HG03558 (cell line): ENCODE results near the gene ASIC2.

Source experiments
- ATAC-seq: cut with Tn5 transposase; IDR thresholded peaks from one replicate; pipeline ENCODE4 v1.9.1; 2021; ENCODE audit warnings: moderate number of reproducible peaks; ENCODE audit not compliant: unreplicated experiment; ENCODE audit errors: extremely low read depth

Gene ASIC2

DNA sequence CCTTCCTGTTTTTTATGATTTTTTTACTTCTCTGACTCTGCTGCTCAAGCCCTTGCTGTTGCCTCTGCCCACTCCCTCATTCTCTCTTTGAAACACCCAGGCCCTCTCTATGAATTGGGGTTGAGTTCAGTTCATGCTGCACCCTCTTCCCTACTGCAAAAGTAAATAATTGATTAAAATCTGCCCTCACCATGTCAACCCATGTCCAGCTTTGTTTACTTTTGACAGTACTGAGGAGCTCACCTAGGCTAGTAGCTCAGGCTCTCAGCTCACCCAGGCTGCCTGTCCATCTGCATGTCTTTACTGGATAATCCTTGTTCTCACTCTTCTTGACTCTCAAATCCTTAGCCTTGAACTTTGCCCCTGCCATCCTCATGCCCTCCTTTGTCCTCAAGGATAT lies 206.2 kb downstream of the ASIC2 start:
- ATAC-seq = no peak

DNA sequence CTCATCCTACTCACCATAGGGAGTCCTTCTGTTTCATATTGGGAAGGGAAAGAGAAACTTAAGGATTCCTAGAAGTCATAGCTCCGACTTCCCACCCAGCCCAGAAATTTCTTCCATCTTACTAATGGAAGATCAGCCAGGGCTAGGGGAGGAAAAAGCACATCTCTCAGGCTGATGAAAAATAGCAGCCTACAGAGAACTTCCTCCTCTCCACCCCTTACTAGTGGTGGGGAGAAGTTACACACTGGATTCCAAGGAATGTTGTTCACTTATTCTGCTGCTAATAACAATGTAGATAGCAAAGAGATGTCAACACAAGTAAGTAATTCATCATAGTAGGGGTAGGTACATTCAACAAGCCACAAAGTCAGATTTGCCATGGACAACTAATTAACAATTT lies 207.1 kb downstream of the ASIC2 start:
- no peak for ATAC-seq

DNA sequence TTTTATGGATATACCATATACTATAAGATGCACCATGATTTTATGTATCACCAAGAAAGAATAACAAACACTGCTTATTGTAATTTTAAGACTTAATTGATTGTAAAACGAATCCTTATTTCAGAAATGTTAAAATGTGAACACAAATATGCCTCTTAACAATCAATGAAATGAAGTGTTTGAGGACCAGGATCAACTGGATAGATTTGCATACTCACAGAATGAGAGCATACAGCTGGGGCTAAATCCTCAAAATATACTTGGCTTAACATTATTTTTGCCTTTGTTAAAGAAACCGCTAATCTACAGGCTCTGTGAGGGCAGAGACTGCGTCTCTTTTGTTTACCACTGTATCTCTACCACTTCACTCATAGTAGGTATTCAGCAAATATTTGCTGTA lies 207.8 kb downstream of the ASIC2 start:
- no peak for ATAC-seq

DNA sequence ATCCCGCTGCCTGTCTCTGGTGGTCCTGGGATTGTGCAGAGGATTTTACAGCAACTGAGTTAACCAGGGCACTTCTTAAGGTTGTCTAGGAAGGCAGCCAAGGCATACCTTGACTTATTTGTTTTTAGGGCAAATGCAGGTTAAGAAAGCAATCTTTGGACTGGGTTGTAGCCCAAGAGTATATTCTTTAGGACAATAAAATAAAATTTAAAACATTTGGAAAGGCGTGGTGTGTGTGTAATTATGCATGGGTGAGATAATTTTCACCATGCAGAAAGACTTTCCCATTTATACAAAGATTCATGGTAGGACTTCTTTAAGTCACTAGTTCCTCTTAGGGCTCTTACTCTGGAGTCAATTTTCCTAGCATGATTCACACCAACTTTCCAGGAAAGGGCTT lies 208.3 kb downstream of the ASIC2 start:
- no peak for ATAC-seq

DNA sequence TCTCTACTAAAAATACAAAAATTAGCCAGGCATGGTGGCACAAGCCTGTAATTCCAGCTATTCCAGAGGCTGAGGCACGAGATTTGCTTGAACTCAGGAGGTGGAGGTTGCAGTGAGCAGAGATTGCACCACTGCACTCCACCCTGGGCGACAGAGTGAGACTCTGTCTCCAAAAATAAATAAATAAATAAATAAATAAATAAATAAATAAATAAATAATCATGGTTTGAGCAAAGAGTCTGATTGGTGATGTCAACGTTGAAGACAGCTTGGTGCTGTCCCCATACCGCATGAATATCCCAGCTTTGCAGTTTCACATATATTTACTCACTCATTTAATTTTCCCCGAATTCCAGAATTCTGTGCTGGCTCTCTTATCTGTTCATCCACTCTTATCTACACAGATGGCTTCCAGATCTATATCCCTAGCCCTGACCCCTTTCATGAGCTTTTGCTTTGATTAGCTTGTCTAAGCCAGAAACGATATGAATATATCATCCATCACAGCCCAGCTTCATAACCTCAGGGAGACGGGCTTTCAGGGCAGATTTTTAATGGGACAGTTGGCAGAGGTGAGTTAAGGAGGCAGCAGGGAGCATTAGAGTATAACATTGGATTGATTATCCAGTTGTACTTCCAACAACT lies 210.4 kb downstream of the ASIC2 start:
- no peak for ATAC-seq

DNA sequence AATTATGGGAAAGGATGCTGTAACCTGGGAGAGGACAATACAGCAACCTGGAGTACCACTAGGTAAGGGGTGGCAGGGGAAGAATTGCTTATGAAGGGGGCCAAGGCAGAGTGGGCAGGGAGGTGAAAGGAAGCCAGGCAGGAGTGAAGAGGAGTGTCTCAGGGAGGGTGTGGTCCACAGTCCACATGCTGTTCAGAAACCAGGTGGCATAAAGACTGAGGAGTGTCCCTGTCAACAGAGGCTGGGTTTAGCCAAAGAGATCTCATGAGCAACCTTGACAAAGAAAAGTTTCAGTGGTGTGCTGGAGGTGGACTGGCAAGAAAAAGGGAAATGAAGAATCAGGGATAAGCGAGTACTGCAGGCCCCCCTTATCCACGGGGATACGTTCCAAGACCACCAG lies 213.0 kb downstream of the ASIC2 start:
- no peak for ATAC-seq

DNA sequence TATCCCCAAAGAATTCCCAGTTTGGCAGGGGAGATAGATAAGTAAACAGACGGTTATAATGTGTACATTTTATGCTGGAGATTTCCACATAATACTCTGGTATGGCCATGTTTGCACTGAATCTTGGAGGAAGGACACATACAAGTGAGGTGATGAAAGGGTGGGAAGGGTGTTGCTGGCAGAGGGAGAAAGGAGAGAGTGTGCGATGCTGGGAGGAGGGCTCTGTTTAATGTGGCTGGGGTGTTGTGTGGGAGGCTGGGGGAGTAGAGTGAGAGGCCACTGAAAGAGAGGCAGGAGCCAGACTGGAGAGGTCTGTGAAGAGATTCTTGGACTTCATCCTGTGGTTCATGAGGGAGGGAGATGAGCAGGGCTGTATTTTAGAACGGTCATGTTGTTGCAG lies 213.9 kb downstream of the ASIC2 start:
- ATAC-seq = no peak

DNA sequence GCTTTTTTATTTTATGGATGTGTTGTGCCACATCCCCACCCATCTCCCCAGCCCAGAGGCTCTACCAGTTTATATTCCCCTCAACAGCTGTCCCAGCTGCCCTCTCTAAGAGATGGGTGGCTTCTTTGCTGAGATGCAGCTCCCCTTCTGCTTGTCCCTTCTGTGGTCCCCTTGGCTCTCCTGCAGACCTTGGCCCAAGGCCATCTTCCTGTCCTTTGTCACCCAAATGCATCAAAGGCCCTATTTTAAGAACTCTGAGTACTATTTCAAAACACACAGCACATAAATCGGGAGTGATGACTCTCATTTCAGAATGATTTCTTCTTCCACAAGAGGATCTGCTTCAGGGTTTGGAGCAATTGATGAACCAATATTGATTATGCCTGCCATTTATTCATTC lies 216.1 kb downstream of the ASIC2 start:
- no peak for ATAC-seq

DNA sequence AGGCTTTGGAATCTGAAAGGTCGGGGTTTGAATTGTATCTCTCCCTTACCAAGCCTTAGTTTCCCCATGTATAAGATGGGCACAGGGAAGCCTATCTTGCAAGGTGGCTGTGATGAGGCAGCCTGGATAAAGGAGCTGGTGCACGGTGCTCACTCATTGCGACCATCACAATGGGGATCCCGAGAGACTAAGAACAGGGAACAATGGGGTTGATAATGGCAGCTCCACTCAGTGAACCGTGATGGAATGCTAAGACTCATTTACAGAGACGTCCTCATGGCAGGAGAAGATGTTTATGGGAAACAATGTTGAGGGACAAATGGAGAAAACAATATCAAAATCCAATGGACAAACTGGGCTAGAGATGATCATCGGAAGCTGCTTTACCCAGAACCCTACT lies 219.7 kb downstream of the ASIC2 start:
- ATAC-seq = no peak

DNA sequence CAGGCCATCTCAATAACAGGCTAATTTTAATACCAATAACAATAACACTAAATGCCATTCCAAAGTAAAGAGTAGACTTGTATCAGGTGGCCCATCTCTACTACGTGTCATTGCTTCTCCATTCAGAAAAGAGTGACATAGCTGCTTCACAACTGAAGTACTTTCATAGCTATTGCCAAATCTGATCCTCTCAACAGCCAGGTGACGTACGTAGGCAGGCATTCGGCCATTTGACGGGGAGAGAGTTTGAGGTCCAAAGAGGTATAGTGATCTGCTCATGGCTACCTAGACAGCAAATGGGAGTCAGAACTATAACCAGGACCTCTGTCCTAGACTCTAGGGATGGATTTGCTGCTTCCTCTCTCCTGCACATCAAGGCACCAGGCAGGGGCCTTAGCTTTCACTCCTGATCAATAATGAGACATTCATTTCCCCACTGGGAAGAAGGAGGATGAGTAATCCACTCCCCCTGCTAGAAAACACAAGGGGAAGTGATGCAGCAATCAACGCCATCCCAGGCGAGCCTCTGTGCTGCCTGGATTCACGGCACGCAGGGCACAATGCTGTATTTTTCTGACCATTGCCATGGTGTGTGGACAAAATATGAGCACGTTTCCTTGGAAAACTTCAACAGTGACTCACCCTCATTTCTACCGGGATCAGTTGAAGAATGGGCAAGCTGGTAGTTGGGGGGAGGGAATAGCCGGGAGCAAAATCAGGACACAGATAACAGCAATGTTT lies 220.5 kb downstream of the ASIC2 start:
- no peak for ATAC-seq

DNA sequence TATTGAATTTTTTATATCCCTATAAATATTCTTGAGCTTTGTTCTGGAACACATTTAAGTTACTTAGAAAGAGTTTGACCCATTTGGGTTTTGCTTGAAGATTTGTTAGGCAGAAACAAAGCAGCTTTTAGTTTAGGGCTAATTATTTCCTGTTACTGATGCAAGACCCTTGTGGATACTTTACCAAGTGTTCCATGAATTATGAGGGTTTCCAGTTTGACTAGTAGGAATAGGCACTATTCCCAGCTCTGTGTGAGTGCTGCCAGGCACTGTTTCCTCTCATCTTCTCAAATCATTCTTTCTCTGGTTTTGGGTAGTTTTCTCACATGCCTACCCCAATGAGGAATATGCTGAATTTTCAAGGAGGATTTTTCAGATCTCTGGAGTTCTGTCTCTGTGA lies 221.4 kb downstream of the ASIC2 start:
- no peak for ATAC-seq

DNA sequence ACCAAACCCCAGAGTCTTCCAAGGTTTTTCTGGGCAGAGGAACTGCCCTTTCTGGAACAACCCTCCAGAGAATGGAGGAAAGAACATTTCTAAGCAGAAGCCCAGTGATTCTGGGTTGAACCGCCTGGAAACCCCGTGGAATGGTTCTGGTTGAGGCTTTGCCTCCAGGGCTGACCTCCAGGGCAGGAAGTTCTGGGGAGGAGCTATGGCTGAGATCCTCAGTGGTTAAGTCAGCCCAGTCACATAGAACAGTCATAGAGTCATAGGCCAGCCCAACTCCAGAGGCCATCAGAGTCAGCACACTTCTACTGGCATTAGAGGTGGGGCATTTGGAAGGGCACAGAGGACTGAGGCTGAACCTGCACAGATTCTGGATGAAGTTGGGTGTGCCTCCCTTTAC lies 235.5 kb downstream of the ASIC2 start:
- no peak for ATAC-seq

DNA sequence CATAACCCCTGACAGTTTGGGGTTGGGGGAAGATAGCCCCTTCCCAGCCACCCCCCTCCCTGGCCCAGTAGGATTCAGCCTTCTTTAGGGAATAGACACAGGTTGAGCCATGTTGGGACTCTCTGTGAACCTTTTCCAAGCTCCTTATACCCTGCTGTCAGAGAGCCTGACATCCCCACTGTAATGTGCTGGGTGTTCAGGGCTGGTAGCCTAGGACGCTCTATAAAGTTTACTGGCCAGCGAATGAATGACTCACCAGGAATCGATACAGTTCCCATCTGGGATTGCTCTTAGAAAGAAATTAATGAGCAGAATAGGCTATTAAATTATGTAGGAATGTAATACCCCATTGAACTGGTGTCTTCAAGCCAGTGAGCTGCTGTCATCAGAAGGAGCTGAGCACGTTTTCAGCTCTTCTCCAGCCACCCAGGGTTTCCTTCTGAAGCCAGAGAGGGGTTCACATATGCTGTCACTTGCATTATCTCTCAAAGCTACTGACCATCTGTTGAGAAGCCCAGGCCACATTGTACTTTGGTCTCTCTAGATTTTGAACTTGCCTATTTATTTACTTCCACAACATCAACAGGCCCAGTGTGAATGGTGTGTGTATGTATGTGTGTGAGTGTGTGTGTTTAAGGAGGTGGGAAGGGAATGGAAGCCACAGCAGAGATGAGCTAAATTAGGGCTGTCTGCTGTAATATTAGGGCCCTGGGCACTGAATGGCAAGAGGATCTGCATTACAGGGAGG lies 236.5 kb downstream of the ASIC2 start:
- no peak for ATAC-seq

DNA sequence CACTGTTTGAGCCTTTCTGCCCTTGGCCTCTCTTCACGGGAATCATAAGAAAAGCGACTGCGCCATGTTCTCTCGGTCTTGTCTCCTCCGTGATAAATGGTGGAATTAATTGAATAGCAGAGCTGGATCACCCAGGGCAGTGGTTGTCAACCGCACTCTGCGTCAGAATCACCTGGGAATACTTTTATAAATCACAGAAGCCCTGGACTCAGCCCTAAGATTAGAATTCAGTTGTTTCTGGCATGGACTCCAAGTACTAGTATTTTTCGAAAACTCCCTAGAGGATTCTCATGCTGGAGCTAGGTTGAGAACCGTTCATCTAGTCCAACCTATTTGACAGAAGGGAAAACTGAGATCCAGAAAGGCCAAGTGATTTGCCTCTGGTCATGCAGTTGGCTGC lies 237.3 kb downstream of the ASIC2 start:
- ATAC-seq = no peak

DNA sequence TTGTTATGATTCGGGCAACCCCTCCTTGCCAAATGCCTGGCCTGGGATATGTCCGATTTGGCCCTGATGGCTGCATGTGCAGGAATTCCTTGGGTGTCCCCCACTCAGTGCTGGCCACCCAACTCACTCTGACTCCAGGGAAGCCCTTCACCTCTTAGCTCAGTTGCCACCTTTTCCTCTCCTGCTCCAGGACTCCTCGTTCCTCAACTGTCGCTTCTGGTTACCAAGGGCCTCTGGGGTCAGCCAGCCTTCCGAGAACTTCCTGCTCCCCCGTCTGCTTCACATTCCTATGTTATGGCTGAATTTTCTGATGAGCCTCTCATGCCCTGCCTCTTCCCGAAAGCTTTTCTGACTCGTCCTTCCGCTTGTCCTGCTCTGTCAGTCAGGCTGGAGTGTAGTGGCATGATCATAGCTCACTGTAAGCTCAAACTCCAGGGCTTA lies 237.9 kb downstream of the ASIC2 start:
- no peak for ATAC-seq

DNA sequence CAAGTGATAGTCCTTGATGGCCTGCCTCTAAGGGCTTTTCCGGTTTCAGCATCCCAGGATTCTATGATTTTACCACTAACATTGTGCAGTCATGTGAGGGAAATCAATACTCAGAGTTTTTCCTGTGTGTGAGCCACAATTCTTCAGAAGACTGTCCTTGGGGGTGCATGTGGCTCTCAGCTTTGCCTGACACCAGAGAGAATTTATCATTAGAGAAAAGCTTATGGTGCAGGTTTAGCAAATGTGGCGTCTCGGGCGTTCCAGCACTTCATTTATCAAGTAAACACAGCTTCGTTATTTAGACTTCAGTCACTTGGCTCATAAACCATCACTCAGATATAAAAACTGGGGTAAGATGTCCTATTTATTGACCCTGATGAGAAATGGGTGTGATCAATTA lies 238.7 kb downstream of the ASIC2 start:
- ATAC-seq = no peak

DNA sequence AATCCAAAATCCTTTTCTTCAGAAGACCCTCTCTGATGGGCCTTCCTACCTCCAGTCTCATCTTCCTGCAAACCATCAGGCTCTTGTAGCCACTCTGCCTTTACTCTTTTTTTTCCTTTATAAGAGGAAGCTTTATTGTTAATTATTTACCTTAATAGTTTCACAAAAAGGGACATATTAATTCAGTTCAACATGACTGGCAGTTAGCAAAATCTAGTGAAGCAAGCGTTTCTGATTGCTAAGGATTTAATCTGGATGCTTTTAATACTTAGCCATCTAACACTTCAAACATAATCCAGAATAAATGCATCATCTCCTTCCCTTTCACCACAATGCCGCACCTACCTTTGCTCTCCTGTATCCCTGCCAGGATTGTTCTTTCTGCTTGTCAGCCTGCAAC lies 239.4 kb downstream of the ASIC2 start:
- ATAC-seq = no peak

DNA sequence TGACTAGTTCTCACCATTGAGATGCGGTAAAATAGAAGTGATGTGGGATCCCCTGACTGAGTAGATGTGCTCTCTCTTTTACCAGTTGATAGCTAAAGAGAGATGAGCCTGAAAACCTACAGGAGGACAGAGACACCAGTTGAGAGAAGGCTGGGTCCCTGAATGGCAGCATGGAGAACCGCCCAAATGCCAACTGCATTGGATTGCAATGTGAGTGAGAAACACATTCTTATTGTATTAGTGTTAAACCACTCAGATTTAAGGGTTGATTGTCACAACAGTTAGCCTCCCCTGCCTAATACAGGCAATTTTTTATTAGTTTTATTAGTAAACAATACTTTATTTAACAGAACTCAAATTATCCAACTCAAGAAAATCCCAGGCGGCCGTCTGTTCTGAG lies 240.2 kb downstream of the ASIC2 start:
- no peak for ATAC-seq

DNA sequence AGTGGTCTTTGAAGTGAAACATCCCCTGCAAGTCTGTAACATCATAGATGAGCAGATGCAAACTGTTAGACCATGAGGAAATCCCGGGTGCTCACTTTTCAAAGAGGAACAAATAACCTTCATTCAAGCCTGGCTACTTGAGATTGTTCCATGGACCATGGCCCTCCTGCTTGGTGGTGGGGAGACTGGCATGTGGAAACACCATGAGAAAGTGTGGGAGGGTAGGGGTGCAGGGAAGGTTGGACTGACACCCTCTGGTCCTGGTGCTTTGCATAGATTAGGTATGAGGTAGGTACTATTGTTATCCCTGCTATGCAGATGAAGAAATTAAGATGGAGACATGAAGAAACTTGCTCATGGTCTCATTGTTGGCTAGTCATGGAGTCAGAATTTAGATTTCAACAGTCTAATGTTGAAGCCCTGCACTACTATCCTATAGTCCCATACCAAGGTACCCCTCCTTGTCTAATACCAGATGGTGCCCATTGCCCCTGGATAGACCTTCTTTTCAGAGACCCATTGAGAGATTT lies 242.4 kb downstream of the ASIC2 start:
- ATAC-seq = no peak

DNA sequence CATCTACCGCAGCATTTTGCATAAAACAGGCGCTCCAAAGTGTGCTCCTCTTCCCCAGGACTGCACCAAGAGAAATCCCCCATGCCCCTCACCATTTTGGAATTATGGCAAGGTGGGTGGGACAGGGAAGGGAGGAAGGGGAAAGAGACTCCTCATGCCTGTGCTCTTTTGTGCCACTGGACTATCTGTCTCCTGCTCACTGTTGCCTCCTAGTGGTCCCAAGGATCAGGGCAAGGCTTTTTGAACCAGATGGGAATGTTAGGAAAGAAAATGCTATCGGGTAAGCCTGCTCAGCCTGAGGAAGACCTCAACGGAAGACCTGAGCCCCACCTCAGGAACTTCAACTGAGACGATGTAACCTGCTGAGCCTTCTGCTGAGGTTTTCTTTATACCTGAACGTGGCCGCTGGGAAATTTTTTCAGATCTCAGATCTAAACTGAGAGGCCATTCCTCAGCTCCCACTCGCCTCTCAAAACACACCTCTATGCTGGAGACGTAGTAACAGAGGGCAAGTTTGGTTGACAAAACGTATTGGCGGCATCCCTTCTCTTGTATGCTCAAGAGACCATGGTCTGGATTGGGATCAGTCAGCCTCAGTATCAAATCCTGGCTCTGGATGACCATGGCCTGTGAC lies 243.2 kb downstream of the ASIC2 start:
- no peak for ATAC-seq
